ENCODE results near the gene ACTN3. TPM values are rescaled to one million over a fixed set of nuclear protein-coding genes. Genes with fewer than 3 reads are reported as not detected.
A peak's percentile ranks its signal among the peaks of the same experiment; 100 is the strongest.

The ACTN3 gene
- total and polyA plus RNA-seq, 2 experiments from 2014 or later = 6.3 to 7.3 TPM

GRCh38 chr11:66546966-66547661 lies 411 bp downstream of the ACTN3 start:
- no peaks in the 10 kb centered on the region; the same call in 1 of the 3 replicates for H3K9me3 Mint-ChIP-seq
- 0 out of 2 replicates have a peak, but pooled peaks cover 4% of the 10 kb centered on the region for H3K79me2 ChIP-seq (replicated peaks; ENCODE audit: insufficient read depth)
- H3K36me3 ChIP-seq (ENCODE audit: insufficient read depth) = no peaks in the 10 kb centered on the region
- ATAC-seq (peak; percentile 1), DNase-seq (ENCODE audit: low spot score) (no peak)
- TF ChIP-seq NANOG (IDR thresholded peaks at IDR 0.05; ENCODE audit: borderline replicate concordance) (no peak), ZNF331 (CRISPR knock-in tag; IDR thresholded peaks at IDR 0.05; ENCODE audit: low read depth) (no peak), ZNF114 (CRISPR knock-in tag; IDR thresholded peaks at IDR 0.05) (no peak), POLR2AphosphoS5 (IDR thresholded peaks at IDR 0.05; ENCODE audit: low read depth) (no peak), ETS1 (IDR thresholded peaks at IDR 0.05) (no peak), EZH2phosphoT487 (IDR thresholded peaks at IDR 0.05; ENCODE audit: unreplicated experiment) (no peak), ZNF462 (CRISPR knock-in tag; IDR thresholded peaks at IDR 0.05) (no peak), CREB1 (CRISPR knock-in tag; IDR thresholded peaks at IDR 0.05; ENCODE audit: low read depth) (no peak), STAT1 (IDR thresholded peaks at IDR 0.05; ENCODE audit: unreplicated experiment) (no peak), EZH2 (IDR thresholded peaks at IDR 0.05; ENCODE audit: low read depth, unreplicated experiment) (no peak), JUNB (IDR thresholded peaks at IDR 0.05; ENCODE audit: unreplicated experiment) (no peak)
- TF ChIP-seq, protein P1, sequence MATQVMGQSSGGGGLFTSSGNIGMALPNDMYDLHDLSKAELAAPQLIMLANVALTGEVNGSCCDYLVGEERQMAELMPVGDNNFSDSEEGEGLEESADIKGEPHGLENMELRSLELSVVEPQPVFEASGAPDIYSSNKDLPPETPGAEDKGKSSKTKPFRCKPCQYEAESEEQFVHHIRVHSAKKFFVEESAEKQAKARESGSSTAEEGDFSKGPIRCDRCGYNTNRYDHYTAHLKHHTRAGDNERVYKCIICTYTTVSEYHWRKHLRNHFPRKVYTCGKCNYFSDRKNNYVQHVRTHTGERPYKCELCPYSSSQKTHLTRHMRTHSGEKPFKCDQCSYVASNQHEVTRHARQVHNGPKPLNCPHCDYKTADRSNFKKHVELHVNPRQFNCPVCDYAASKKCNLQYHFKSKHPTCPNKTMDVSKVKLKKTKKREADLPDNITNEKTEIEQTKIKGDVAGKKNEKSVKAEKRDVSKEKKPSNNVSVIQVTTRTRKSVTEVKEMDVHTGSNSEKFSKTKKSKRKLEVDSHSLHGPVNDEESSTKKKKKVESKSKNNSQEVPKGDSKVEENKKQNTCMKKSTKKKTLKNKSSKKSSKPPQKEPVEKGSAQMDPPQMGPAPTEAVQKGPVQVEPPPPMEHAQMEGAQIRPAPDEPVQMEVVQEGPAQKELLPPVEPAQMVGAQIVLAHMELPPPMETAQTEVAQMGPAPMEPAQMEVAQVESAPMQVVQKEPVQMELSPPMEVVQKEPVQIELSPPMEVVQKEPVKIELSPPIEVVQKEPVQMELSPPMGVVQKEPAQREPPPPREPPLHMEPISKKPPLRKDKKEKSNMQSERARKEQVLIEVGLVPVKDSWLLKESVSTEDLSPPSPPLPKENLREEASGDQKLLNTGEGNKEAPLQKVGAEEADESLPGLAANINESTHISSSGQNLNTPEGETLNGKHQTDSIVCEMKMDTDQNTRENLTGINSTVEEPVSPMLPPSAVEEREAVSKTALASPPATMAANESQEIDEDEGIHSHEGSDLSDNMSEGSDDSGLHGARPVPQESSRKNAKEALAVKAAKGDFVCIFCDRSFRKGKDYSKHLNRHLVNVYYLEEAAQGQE (IDR thresholded peaks at IDR 0.05; ENCODE audit: unreplicated experiment) = no peak
- TF ChIP-seq, protein P2, sequence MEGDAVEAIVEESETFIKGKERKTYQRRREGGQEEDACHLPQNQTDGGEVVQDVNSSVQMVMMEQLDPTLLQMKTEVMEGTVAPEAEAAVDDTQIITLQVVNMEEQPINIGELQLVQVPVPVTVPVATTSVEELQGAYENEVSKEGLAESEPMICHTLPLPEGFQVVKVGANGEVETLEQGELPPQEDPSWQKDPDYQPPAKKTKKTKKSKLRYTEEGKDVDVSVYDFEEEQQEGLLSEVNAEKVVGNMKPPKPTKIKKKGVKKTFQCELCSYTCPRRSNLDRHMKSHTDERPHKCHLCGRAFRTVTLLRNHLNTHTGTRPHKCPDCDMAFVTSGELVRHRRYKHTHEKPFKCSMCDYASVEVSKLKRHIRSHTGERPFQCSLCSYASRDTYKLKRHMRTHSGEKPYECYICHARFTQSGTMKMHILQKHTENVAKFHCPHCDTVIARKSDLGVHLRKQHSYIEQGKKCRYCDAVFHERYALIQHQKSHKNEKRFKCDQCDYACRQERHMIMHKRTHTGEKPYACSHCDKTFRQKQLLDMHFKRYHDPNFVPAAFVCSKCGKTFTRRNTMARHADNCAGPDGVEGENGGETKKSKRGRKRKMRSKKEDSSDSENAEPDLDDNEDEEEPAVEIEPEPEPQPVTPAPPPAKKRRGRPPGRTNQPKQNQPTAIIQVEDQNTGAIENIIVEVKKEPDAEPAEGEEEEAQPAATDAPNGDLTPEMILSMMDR (conservative IDR thresholded peaks at IDR 0.05; ENCODE audit: low read depth in 2 of 2) = no peak
- peaks cover 15% of the 10 kb centered on the region for H3K27me3 Mint-ChIP-seq (ENCODE audit: insufficient read depth, low read depth, poor library complexity)
- no peaks in the 10 kb centered on the region for H3K9me2 ChIP-seq (ENCODE audit: insufficient read depth)
- peak overlapping the region; percentile 97 for H2AFZ ChIP-seq
- H3K4me1 Mint-ChIP-seq = peaks cover 38% of the 10 kb centered on the region
- H3K36me3 Mint-ChIP-seq (ENCODE audit: low read depth) = peaks cover 4% of the 10 kb centered on the region; the same call in 1 of the 3 replicates
- 0 out of 2 replicates have a peak, but pooled peaks cover 7% of the 10 kb centered on the region for H3F3A ChIP-seq (replicated peaks; ENCODE audit: low read depth)
- H3K27ac Mint-ChIP-seq = no peak overlapping the region
- peaks cover 35% of the 10 kb centered on the region for H3K4me1 ChIP-seq (ENCODE audit: insufficient read depth)
- H3K27me3 ChIP-seq (ENCODE audit: insufficient read depth) = no peaks in the 10 kb centered on the region
- peak overlapping the region; percentile 81 for H3K4me3 Mint-ChIP-seq
- peak overlapping the region; percentile 97 for H3K4me3 ChIP-seq
- peaks cover 7% of the 10 kb centered on the region for H4K20me1 ChIP-seq (replicated peaks; ENCODE audit: insufficient read depth)
- no peak overlapping the region for H3K27ac ChIP-seq (ENCODE audit: low read depth)
- H3K4me2 ChIP-seq = peak overlapping the region; percentile 97

Data from GM23338 (cell line).